SK-N-SH (cell line): ENCODE data around the gene BRD2. TPM values are rescaled to one million over a fixed set of nuclear protein-coding genes. Genes with fewer than 3 reads are reported as not detected.

Source experiments
- CTCF ChIA-PET: fragments of 300-600, 350-600 bp; formaldehyde crosslinking; extraction: SDS; loops from one replicate; lab custom pipeline; 2021; lab: Yijun Ruan, JAX
- POLR2A ChIA-PET: fragments of 350-600 bp; sonication (Branson Sonifier 250); formaldehyde crosslinking; extraction: SDS; loops from one replicate; lab custom pipeline; 2020; ENCODE audit warnings: antibody characterized with exemption, inconsistent platforms; lab: Yijun Ruan, JAX
- DNase-seq: peaks from one replicate; pipeline ENCODE4 v3.0.0; 2012
- H2AFZ ChIP-seq: fragments of 200-600 bp; sonication (generic); 2 replicates; pipeline ENCODE4 v1.8.1; 2016; ENCODE audit warnings: antibody characterized with exemption, mild to moderate bottlenecking, low read depth
- H3F3A ChIP-seq: fragments of 200-600 bp; sonication (generic); replicated peaks from 2 replicates; pipeline ENCODE3; 2016; ENCODE audit warnings: antibody characterized with exemption, mild to moderate bottlenecking; ENCODE audit not compliant: insufficient read depth
- H3K27ac ChIP-seq, 2 experiments: fragments of 200-500 bp in 1 of 2; fragments of 200-600 bp in 1 of 2; sonication (Bioruptor generic) in 1 of 2; sonication (generic), shearing (Covaris generic) in 1 of 2; 2 replicates each; pipeline versions ENCODE4 v1.5.1 to v1.6.1; 2014 to 2016; ENCODE audit warnings: low read depth in 2 of 2, inconsistent platforms in 1 of 2, low read length in 1 of 2, mild to moderate bottlenecking in 1 of 2, mixed read lengths in 1 of 2
- H3K27me3 ChIP-seq: fragments of 200-600 bp; sonication (generic), shearing (Covaris generic); 2 replicates; pipeline ENCODE4 v1.6.1; 2016; ENCODE audit warnings: mixed run types; ENCODE audit not compliant: insufficient read depth
- H3K36me3 ChIP-seq, 2 experiments: fragments of 200-500 bp in 1 of 2; fragments of 200-600 bp in 1 of 2; sonication (Bioruptor generic) in 1 of 2; sonication (generic) in 1 of 2; replicated peaks in 1 of 2; 2 replicates each; pipeline versions ENCODE3 to v1.5.1; 2014 to 2016; ENCODE audit warnings: low read length in 1 of 2, mild to moderate bottlenecking in 1 of 2; ENCODE audit not compliant: insufficient read depth in 2 of 2, control insufficient read depth in 1 of 2
- H3K4me1 ChIP-seq, 2 experiments: fragments of 200-500 bp in 1 of 2; fragments of 200-600 bp in 1 of 2; sonication (Bioruptor generic) in 1 of 2; sonication (generic), shearing (Covaris generic) in 1 of 2; 2 replicates each; pipeline versions ENCODE4 v1.5.1 to v1.6.1; 2014 to 2016; ENCODE audit warnings: low read depth in 1 of 2, low read length in 1 of 2, mixed run types in 1 of 2; ENCODE audit not compliant: insufficient read depth in 2 of 2, control insufficient read depth in 1 of 2
- H3K4me2 ChIP-seq: fragments of 200-600 bp; sonication (generic), shearing (Covaris generic); 2 replicates; pipeline ENCODE4 v1.6.1; 2017; ENCODE audit warnings: mixed run types
- H3K4me3 ChIP-seq, 2 experiments: fragments of 200-500 bp in 1 of 2; fragments of 200-600 bp in 1 of 2; sonication (Bioruptor generic) in 1 of 2; sonication (generic), shearing (Covaris generic) in 1 of 2; 2 replicates each; pipeline versions ENCODE4 v1.5.1 to v1.8.1; 2014 to 2016; ENCODE audit warnings: low read depth in 2 of 2, inconsistent platforms in 1 of 2, low read length in 1 of 2, mild to moderate bottlenecking in 1 of 2, mixed read lengths in 1 of 2, moderate library complexity in 1 of 2
- H3K79me2 ChIP-seq: fragments of 200-600 bp; sonication (generic); 2 replicates; pipeline ENCODE4 v1.8.1; 2017; ENCODE audit warnings: mild to moderate bottlenecking; ENCODE audit not compliant: insufficient read depth
- H3K9ac ChIP-seq: fragments of 200-600 bp; sonication (generic); 2 replicates; pipeline ENCODE4 v1.6.1; 2017; ENCODE audit warnings: mixed run types
- H3K9me2 ChIP-seq: fragments of 200-600 bp; sonication (generic); 2 replicates; pipeline ENCODE4 v1.6.1; 2017; ENCODE audit warnings: mixed run types
- H3K9me3 ChIP-seq: fragments of 200-600 bp; sonication (generic); 2 replicates; pipeline ENCODE4 v1.6.1; 2017; ENCODE audit warnings: mixed run types, mild to moderate bottlenecking, moderate library complexity
- H4K20me1 ChIP-seq: fragments of 200-600 bp; sonication (generic); 2 replicates; pipeline ENCODE4 v1.6.1; 2017; ENCODE audit warnings: mild to moderate bottlenecking, mixed run types; ENCODE audit not compliant: insufficient read depth
- EP300 ChIP-seq, 2 experiments: IDR thresholded peaks; 2 replicates each; pipeline versions ENCODE4 v1.4.0 to v1.6.1; 2012; ENCODE audit warnings: borderline replicate concordance in 1 of 2, low read depth in 1 of 2, low read length in 1 of 2
- EZH2phosphoT487 ChIP-seq: fragments of 200-600 bp; sonication (generic); IDR thresholded peaks from 2 replicates; pipeline ENCODE4 v1.6.1; 2017; ENCODE audit warnings: low read depth, mixed run types, mild to moderate bottlenecking, antibody characterized with exemption, moderate library complexity, borderline replicate concordance
- FOSL2 ChIP-seq: IDR thresholded peaks from 2 replicates; pipeline ENCODE4 v1.4.0; 2012; ENCODE audit warnings: low read depth, mild to moderate bottlenecking, moderate library complexity, borderline replicate concordance
- FOXJ3 ChIP-seq: sonication (generic); formaldehyde crosslinking; IDR thresholded peaks from 2 replicates; pipeline ENCODE4 v1.5.1; 2020; ENCODE audit warnings: mild to moderate bottlenecking, missing genetic modification reagents
- GABPA ChIP-seq: IDR thresholded peaks from 2 replicates; pipeline ENCODE4 v1.4.0; 2012; ENCODE audit warnings: low read depth, mild to moderate bottlenecking
- GATA2 ChIP-seq: sonication (generic); formaldehyde crosslinking; IDR thresholded peaks from 2 replicates; pipeline ENCODE4 v1.5.0; 2020; ENCODE audit warnings: mild to moderate bottlenecking, missing genetic modification reagents
- MEF2A ChIP-seq: IDR thresholded peaks from 2 replicates; pipeline ENCODE4 v1.4.0; 2012; ENCODE audit warnings: low read depth, borderline replicate concordance
- NFIC ChIP-seq: IDR thresholded peaks from 2 replicates; pipeline ENCODE4 v1.4.0; 2012; ENCODE audit warnings: borderline replicate concordance
- RFX5 ChIP-seq: IDR thresholded peaks from 2 replicates; pipeline ENCODE4 v1.6.1; 2012; ENCODE audit warnings: mild to moderate bottlenecking, improper control_type of control experiment, low read length
- TEAD4 ChIP-seq: IDR thresholded peaks from 2 replicates; pipeline ENCODE4 v1.4.0; 2012; ENCODE audit warnings: mild to moderate bottlenecking, borderline replicate concordance; ENCODE audit not compliant: insufficient read depth
- YY1 ChIP-seq: IDR thresholded peaks from 2 replicates; pipeline ENCODE4 v1.4.0; 2012; ENCODE audit warnings: low read depth, mild to moderate bottlenecking
- WGBS: methylation state at CpG from one replicate; pipeline ENCODE4 v1.1.6; 2017; ENCODE audit warnings: low lambda C conversion rate; 5-methylcytosine and 5-hydroxymethylcytosine counted together
- polyA plus RNA-seq, 3 experiments: library from polyadenylated mRNA; depleted of rRNA; stranded (reverse); fragments of >200 nt; gene quantifications; 2 replicates each; pipeline ENCODE4 v1.2.3, GENCODE V29; 2012
- TF ChIP-seq, protein P1 (sequence below): fragments of 150-350 bp; IDR thresholded peaks from 2 replicates; pipeline ENCODE4 v1.6.1; 2017; ENCODE audit warnings: antibody characterized with exemption, low read length, low read depth, borderline replicate concordance
- TF ChIP-seq, protein P2 (sequence below): IDR thresholded peaks from 2 replicates; pipeline ENCODE4 v1.4.0; 2012; ENCODE audit warnings: low read depth
- TF ChIP-seq, protein P3 (sequence below): IDR thresholded peaks from 2 replicates; pipeline ENCODE4 v1.6.1; 2012; ENCODE audit warnings: mild to moderate bottlenecking, low read depth, low read length, moderate library complexity
- TF ChIP-seq, protein P4 (sequence below): IDR thresholded peaks from 2 replicates; pipeline ENCODE4 v1.4.0; 2012; ENCODE audit warnings: low read depth, borderline replicate concordance

The BRD2 gene
- polyA plus RNA-seq, 1 of the 3 experiments (the other 2 are of a cell fraction) = 104 TPM

DNA sequence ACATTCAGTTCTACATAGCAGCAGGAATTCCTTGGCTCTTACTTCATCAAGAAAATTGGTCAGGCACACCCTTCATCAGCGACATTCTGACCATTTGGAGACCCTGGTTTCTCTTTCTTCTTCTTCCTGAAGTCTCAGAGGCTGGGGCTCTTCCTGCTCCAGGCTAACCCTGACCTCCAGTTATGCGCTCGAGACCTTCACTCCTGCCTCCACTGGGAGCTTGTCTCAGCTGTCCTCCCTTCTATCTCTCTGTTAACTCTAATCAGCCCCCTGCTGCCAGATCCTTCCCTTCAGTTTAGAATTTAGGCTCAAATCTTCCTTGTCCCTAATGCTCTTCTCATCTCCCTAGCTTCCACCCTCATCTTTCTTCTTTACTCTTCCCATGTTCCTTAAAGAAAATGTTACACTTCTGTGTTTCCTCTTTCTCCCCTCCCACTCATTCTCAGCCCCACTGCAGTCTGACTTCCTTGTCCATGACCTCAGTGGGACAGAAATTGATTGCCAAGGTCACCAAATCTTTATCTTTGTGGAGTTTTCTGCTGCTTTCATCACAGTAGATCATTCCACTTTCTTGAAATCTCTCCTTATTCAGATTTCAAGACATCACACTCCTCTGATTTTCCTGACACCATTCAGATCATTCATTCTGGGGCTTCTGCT, 49.4 kb downstream of the BRD2 start:
- Histone ChIP-seq H3K4me1 (no peaks in the 10 kb centered on the region; a peak in 1 of 4 replicates), H3K9me2 (no peaks in the 10 kb centered on the region), H3K4me3 (no peak overlapping the region), H4K20me1 (no peaks in the 10 kb centered on the region), H3K36me3 (no peaks in the 10 kb centered on the region), H3K9ac (no peak overlapping the region), H3K79me2 (no peaks in the 10 kb centered on the region), H3K4me2 (no peak overlapping the region), H3K27ac (no peak overlapping the region), H3K9me3 (no peaks in the 10 kb centered on the region), H2AFZ (no peak overlapping the region), H3F3A (no peaks in the 10 kb centered on the region)
- WGBS = 13% methylated on average over 3 of the region's 3 CpGs
- DNase-seq = no peak
- POLR2A ChIA-PET = no interaction called here
- no peak for TF ChIP-seq NFIC
- TF ChIP-seq, protein P1, sequence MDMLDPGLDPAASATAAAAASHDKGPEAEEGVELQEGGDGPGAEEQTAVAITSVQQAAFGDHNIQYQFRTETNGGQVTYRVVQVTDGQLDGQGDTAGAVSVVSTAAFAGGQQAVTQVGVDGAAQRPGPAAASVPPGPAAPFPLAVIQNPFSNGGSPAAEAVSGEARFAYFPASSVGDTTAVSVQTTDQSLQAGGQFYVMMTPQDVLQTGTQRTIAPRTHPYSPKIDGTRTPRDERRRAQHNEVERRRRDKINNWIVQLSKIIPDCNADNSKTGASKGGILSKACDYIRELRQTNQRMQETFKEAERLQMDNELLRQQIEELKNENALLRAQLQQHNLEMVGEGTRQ = no peak
- TF ChIP-seq, all 33 proteins: peak for 0
- CTCF ChIA-PET = interaction anchor here (1.2 to 6.3 kb wide), 4 partner anchors 9 to 231 kb away, joined by 3 to 65 read pairs (median 28); partner anchors contain the start of gene HLA-DOA
- H3K27me3 ChIP-seq = peaks cover 72% of the 10 kb centered on the region

DNA sequence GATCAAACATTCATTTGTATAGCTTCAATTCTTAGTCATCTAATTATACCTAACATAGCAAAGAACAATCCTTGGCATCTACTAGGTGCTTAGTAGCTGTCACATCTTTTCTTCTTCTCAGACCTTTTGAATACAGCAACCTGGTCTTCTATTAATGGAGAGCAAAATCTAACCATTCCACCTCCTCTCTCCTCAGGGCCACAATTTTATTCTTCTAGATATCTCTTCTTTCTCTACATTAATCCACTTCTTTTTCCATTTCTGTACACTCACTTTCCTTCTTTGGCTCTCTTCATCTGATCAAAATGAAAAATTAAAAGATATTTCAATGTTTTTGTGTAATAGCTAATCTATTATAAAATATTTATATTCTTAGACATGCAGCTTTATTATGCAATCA, 50.0 kb downstream of the BRD2 start:
- H3K27ac ChIP-seq = no peak overlapping the region
- no peak overlapping the region for H3K4me2 ChIP-seq

More for the DNA sequence above, 50.0 kb downstream of the BRD2 start:
- Histone ChIP-seq H3K27me3 (peaks cover 72% of the 10 kb centered on the region), H3K79me2 (no peaks in the 10 kb centered on the region), H3F3A (no peaks in the 10 kb centered on the region), H3K4me3 (no peak overlapping the region), H3K4me1 (no peaks in the 10 kb centered on the region; a peak in 1 of 4 replicates), H4K20me1 (no peaks in the 10 kb centered on the region), H3K9me3 (no peaks in the 10 kb centered on the region), H3K36me3 (no peaks in the 10 kb centered on the region), H2AFZ (no peak overlapping the region), H3K9me2 (no peaks in the 10 kb centered on the region), H3K9ac (no peak overlapping the region)
- no peak for TF ChIP-seq EP300 (IDR thresholded peaks at IDR 0.05; ENCODE audit: borderline replicate concordance in 1 of 2, low read depth in 1 of 2, low read length in 1 of 2)
- no peak for TF ChIP-seq FOSL2
- TF ChIP-seq GABPA = no peak
- no peak for TF ChIP-seq YY1
- TF ChIP-seq GATA2 (CRISPR knock-in tag) = no peak
- TF ChIP-seq FOXJ3 (CRISPR knock-in tag) = no peak
- TF ChIP-seq EZH2phosphoT487 = no peak
- no peak for TF ChIP-seq MEF2A
- TF ChIP-seq, protein P2, sequence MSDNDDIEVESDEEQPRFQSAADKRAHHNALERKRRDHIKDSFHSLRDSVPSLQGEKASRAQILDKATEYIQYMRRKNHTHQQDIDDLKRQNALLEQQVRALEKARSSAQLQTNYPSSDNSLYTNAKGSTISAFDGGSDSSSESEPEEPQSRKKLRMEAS = no peak
- no peak for TF ChIP-seq TEAD4
- TF ChIP-seq, protein P3, sequence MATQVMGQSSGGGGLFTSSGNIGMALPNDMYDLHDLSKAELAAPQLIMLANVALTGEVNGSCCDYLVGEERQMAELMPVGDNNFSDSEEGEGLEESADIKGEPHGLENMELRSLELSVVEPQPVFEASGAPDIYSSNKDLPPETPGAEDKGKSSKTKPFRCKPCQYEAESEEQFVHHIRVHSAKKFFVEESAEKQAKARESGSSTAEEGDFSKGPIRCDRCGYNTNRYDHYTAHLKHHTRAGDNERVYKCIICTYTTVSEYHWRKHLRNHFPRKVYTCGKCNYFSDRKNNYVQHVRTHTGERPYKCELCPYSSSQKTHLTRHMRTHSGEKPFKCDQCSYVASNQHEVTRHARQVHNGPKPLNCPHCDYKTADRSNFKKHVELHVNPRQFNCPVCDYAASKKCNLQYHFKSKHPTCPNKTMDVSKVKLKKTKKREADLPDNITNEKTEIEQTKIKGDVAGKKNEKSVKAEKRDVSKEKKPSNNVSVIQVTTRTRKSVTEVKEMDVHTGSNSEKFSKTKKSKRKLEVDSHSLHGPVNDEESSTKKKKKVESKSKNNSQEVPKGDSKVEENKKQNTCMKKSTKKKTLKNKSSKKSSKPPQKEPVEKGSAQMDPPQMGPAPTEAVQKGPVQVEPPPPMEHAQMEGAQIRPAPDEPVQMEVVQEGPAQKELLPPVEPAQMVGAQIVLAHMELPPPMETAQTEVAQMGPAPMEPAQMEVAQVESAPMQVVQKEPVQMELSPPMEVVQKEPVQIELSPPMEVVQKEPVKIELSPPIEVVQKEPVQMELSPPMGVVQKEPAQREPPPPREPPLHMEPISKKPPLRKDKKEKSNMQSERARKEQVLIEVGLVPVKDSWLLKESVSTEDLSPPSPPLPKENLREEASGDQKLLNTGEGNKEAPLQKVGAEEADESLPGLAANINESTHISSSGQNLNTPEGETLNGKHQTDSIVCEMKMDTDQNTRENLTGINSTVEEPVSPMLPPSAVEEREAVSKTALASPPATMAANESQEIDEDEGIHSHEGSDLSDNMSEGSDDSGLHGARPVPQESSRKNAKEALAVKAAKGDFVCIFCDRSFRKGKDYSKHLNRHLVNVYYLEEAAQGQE = no peak
- no peak for TF ChIP-seq RFX5
- TF ChIP-seq, protein P1 = no peak
- TF ChIP-seq, protein P4, sequence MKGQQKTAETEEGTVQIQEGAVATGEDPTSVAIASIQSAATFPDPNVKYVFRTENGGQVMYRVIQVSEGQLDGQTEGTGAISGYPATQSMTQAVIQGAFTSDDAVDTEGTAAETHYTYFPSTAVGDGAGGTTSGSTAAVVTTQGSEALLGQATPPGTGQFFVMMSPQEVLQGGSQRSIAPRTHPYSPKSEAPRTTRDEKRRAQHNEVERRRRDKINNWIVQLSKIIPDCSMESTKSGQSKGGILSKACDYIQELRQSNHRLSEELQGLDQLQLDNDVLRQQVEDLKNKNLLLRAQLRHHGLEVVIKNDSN = no peak
- POLR2A ChIA-PET = no interaction called here
- DNase-seq = no peak
- CTCF ChIA-PET = interaction anchor here (1.2 to 6.3 kb wide), 3 partner anchors 9 to 230 kb away, joined by 3 to 65 read pairs (median 5); partner anchors contain the start of gene HLA-DOA
